HL-60 (cell line): ENCODE results near the gene WBP1.
A peak's percentile ranks its signal among the peaks of the same experiment; 100 is the strongest.
"Not testable (repeated sequence)": the region's sequence is repeated elsewhere in the genome, so short reads cannot be mapped to it uniquely, and the experiment has no call there.

ENCODE experiments used
- DNase-seq, 2 experiments: peaks; one replicate each; pipeline ENCODE4 v3.0.0-alpha.2; 2010 to 2020; ENCODE audit warnings: low read depth in 1 of 2, low spot score in 1 of 2
- H3K27ac ChIP-seq: fragments of 250-450 bp; sonication (Bioruptor Pico); replicated peaks from 2 replicates; pipeline ENCODE4 v1.5.1; 2020; ENCODE audit warnings: mild to moderate bottlenecking, moderate library complexity
- H3K27me3 ChIP-seq: fragments of 250-450 bp; sonication (Bioruptor Pico); 2 replicates; pipeline ENCODE4 v1.5.1; 2021; ENCODE audit warnings: mild to moderate bottlenecking, moderate library complexity; ENCODE audit not compliant: insufficient read depth, poor library complexity, severe bottlenecking
- H3K4me3 ChIP-seq: replicated peaks from 2 replicates; pipeline ENCODE4 v1.5.1; 2011; ENCODE audit warnings: mild to moderate bottlenecking, control low read depth, low read length; ENCODE audit not compliant: insufficient read depth
- GABPA ChIP-seq: IDR thresholded peaks from 2 replicates; pipeline ENCODE4 v1.6.1; 2012; ENCODE audit warnings: low read depth
- POLR2AphosphoS5 ChIP-seq: IDR thresholded peaks from 2 replicates; pipeline ENCODE4 v1.6.1; 2012; ENCODE audit warnings: low read depth
- SPI1 ChIP-seq: IDR thresholded peaks from 2 replicates; pipeline ENCODE4 v1.6.1; 2012; ENCODE audit warnings: low read depth, mild to moderate bottlenecking, borderline replicate concordance
- TF ChIP-seq, protein P1 (sequence below): IDR thresholded peaks from one replicate; pipeline ENCODE4 v1.5.1; 2011; ENCODE audit warnings: low read length, control low read depth, inconsistent platforms; ENCODE audit not compliant: insufficient read depth
- TF ChIP-seq, protein P2 (sequence below): IDR thresholded peaks from 2 replicates; pipeline ENCODE4 v1.6.1; 2012; ENCODE audit warnings: low read depth; ENCODE audit not compliant: insufficient replicate concordance

WBP1 gene

DNA sequence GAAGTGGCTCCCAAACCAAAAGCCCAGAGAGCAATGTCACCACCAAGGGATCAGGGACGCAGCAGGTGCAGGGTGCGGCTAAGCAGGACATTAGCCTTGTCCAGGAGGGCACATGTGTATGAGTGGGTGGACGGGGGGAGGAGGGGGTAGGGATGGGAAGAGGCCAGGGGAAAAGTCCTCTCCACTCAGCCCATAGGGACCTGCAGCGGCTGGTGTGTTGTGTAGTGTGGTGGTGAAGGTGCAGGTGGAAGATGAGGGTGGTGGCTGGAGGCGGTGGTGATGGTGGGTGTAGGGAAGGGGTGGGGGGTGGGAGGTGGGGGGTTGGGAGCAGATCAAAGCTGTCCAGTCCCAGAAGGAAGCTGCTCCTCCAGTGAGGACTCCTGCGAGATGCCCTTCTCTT, 40.5 kb upstream of the WBP1 start:
- TF ChIP-seq, protein P1, sequence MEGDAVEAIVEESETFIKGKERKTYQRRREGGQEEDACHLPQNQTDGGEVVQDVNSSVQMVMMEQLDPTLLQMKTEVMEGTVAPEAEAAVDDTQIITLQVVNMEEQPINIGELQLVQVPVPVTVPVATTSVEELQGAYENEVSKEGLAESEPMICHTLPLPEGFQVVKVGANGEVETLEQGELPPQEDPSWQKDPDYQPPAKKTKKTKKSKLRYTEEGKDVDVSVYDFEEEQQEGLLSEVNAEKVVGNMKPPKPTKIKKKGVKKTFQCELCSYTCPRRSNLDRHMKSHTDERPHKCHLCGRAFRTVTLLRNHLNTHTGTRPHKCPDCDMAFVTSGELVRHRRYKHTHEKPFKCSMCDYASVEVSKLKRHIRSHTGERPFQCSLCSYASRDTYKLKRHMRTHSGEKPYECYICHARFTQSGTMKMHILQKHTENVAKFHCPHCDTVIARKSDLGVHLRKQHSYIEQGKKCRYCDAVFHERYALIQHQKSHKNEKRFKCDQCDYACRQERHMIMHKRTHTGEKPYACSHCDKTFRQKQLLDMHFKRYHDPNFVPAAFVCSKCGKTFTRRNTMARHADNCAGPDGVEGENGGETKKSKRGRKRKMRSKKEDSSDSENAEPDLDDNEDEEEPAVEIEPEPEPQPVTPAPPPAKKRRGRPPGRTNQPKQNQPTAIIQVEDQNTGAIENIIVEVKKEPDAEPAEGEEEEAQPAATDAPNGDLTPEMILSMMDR: no peak
- TF ChIP-seq, protein P2, sequence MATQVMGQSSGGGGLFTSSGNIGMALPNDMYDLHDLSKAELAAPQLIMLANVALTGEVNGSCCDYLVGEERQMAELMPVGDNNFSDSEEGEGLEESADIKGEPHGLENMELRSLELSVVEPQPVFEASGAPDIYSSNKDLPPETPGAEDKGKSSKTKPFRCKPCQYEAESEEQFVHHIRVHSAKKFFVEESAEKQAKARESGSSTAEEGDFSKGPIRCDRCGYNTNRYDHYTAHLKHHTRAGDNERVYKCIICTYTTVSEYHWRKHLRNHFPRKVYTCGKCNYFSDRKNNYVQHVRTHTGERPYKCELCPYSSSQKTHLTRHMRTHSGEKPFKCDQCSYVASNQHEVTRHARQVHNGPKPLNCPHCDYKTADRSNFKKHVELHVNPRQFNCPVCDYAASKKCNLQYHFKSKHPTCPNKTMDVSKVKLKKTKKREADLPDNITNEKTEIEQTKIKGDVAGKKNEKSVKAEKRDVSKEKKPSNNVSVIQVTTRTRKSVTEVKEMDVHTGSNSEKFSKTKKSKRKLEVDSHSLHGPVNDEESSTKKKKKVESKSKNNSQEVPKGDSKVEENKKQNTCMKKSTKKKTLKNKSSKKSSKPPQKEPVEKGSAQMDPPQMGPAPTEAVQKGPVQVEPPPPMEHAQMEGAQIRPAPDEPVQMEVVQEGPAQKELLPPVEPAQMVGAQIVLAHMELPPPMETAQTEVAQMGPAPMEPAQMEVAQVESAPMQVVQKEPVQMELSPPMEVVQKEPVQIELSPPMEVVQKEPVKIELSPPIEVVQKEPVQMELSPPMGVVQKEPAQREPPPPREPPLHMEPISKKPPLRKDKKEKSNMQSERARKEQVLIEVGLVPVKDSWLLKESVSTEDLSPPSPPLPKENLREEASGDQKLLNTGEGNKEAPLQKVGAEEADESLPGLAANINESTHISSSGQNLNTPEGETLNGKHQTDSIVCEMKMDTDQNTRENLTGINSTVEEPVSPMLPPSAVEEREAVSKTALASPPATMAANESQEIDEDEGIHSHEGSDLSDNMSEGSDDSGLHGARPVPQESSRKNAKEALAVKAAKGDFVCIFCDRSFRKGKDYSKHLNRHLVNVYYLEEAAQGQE: no peak
- TF ChIP-seq GABPA: no peak
- TF ChIP-seq SPI1: no peak
- TF ChIP-seq POLR2AphosphoS5: no peak
- Histone ChIP-seq H3K27ac (no peak overlapping the region), H3K4me3 (no peak overlapping the region), H3K27me3 (peaks cover 30% of the 10 kb centered on the region)
- no peak for DNase-seq

DNA sequence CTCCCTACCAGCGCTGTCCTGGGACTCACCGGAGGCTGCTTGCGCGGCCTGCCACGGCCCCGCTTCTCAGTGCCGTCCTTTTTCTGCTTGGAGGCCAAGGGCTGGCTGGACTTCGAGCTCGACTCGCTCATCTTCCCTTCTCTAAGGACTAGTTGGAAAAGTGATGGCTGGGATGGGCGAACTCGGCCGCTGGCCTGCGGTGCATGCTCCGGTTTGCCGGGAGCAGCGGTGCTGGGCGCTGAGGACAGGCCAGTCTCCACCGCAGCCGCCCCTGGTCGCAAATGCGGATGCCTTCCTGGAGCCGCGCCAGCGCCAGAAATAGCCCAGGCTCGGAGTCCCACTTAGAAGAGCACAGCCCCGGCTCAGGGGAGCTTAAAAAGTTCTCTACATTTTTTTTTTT, 39.9 kb upstream of the WBP1 start:
- Histone ChIP-seq H3K27me3 (peaks cover 30% of the 10 kb centered on the region), H3K27ac (no peak overlapping the region), H3K4me3 (no peak overlapping the region)
- TF ChIP-seq, protein P1: no peak
- no peak for TF ChIP-seq SPI1
- TF ChIP-seq, protein P2: no peak
- no peak for DNase-seq

DNA sequence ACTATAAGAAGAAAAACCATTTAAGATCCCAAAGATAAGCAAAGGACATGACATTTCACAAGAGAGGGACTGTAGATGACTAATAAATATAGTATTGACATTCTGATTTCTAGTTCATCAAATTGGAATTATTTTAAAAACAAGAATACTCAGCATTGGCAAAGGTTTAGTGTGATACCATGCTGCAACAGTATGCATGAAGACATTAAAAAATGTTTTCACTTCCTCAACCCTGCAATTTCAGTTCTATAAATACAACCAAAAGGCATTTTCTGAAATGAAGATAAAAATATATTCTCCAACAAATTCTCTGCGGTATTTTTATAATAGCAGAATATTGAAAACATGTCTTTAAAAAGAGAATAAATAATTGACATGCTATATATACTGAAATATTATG, 38.9 kb upstream of the WBP1 start:
- no peak overlapping the region for H3K4me3 ChIP-seq
- no peak overlapping the region for H3K27ac ChIP-seq
- peaks cover 24% of the 10 kb centered on the region for H3K27me3 ChIP-seq
- no peak for TF ChIP-seq SPI1
- TF ChIP-seq, protein P1: no peak
- no peak for DNase-seq

DNA sequence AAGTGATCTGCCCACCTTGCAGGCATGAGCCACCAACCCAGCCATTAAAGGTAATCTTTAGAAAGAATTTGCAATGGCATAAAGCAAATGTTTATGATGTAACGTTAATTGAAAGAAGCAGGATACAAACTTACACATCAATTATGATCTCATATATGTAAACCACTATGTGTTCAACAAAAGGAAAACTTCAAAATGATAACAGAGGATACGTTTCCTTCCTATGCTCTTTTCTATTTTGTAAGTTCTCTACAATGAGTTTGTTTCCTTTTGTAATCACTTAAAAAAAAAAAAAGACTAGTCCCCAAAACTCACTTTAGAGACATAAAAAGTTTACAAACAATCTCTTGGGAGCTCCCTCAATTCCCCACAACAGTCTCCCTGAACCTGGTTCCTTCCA, 38.2 kb upstream of the WBP1 start:
- Histone ChIP-seq H3K27me3 (peaks cover 18% of the 10 kb centered on the region), H3K4me3 (no peak overlapping the region), H3K27ac (no peak overlapping the region)
- no peak for DNase-seq
- TF ChIP-seq SPI1 (no peak), GABPA (no peak), POLR2AphosphoS5 (no peak)
- TF ChIP-seq, protein P2: no peak
- TF ChIP-seq, protein P1: no peak

DNA sequence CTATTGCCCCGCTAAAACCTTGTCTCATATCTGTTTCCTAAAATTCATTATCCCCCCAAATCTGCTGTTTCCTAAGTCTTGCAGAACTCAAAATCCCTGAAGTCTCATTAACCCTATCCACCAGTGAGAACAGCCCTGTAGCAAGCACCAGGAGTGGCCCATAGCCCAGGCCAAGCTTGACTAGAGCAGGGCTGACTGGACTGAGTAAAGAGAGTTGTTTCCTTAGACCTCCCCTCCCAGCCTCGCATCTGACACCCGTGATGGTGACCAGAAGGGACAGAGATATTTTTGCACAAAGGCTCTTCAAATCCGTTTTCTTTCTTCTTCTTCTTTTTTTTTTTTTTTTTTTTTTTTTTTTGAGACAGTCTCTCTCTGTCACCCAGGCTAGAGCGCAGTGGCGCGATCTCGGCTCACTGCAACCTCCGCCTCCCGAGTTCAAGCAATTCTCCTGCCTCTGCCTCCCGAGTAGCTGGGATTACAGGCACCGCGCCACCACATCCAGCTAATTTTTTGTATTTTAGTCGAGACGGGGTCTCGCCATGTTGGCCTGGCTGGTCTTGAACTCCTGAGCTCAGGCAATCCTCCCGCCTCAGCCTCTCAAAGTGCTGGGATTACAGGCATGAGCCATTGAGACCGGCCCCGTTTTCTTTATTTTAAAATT, 37.7 kb upstream of the WBP1 start:
- DNase-seq, H3K27ac ChIP-seq: not testable (repeated sequence)
- H3K27me3 ChIP-seq: peaks cover 12% of the 10 kb centered on the region
- H3K4me3 ChIP-seq: peak overlapping the region; percentile 92
